ENCODE measurements around the gene GGN.
"Not testable (repeated sequence)": the region's sequence is repeated elsewhere in the genome, so short reads cannot be mapped to it uniquely, and the experiment has no call there.

GGN gene, protein sequence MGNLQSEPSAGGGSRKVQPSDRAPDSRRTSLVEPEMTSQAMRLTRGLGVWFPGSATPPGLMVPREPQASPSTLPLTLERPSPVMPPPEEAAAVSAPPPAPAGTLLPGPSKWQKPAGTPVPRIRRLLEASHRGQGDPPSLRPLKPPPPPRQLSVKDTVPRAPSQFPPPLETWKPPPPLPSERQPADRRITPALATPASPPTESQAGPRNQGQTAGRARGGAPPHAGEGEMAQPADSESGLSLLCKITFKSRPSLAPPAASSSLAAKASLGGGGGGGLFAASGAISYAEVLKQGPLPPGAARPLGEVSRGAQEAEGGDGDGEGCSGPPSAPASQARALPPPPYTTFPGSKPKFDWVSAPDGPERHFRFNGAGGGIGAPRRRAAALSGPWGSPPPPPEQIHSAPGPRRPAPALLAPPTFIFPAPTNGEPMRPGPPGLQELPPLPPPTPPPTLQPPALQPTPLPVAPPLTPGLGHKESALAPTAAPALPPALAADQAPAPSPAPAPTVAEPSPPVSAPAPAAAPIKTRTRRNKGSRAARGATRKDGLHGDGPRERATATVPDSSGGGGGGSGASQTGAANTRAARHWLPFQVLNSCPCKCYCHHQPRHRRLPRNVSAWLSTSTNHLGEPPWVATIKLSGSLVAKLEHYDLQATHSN

DNA sequence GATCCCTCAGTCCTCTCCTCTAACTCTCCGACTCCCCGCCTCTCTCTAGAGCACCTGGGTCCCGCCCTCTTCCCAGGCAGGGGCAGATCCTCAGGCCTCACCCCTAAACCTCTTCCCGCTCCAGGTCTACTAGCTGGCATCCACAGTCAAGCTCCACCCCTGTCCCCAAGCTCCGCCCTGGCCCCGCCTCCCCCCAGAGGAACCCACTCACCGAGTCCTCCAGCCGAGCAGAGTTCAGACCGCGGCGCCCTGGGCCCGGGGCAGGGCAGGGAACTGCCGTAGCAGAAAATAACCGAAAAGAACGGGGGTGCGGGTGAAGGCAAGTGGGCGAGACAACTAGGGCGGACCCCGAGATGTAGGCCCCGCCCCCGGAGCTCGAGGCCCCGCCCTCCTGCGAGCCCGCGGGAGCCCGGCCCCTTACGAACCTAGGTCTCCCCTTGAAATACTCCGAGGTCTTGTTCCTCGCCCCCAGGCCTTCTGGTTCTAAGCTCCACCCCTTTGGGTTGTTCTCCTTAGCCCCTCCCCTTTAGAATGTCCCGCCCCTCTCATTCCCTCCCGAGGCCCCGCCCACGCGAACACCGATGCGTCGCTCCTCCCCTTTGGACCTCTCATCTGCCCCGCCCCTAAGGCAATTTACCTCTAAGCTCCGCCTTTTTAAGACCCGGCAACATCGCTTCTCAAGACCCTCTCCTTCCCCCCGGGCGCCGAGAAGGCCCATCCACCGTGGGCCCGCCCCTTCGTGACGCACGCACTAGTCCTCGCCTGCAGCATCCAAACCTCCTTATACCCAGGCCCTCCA, at the start of gene GGN:
GGN (minus strand) TSS at position 485 of the 799 bp plus-strand sequence. CDS start 773 bp downstream, outside the sequence.
- DNase-seq (ENCODE audit: low read depth), result peak; percentile 65

DNA sequence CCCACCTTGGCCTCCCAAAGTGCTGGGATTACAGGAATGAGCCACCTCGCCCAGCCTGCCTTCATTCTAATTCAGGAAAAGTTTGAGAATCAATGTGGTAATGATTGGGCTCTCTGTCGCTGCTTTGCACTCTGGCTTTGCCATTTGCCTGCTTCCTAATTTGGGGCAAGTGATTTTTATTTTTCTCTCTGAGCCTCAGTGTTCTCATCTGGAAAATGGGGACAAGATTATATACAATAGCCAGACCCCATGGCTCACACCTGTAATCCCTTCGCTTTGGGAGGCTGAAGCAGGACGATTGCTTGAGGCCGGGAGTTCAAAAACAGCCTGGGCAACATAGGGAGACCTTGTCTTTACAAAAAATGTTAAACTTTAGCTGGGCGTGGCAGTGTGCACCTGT, 49.5 kb upstream of the GGN start:
- DNase-seq (ENCODE audit: low read depth), result no peak

DNA sequence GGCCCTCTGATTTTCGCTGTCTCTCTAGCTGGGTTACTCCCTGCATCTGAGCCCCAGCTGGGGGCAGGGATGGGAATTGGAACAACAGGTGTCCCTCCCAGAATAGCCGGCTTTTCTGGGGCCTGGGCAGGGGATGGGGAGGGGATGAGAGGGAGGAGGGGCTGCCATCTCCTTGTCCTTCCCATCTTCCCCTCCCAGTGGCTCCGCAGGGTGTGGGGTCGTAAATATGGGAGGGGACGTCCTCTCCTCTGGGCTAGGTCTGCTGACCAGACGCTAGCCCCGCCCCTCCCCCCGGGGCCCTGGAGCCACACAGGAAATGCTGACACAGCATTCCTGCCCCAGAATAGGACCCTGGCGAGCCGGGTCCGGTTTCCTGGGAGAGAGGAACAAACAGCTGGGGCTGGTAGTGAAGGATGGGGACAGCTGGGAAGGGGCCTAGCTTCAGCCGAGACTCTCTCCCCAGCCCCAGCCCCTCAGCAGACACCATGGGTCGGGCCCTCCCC, 46.8 kb upstream of the GGN start:
- DNase-seq (ENCODE audit: low read depth), result no peak

DNA sequence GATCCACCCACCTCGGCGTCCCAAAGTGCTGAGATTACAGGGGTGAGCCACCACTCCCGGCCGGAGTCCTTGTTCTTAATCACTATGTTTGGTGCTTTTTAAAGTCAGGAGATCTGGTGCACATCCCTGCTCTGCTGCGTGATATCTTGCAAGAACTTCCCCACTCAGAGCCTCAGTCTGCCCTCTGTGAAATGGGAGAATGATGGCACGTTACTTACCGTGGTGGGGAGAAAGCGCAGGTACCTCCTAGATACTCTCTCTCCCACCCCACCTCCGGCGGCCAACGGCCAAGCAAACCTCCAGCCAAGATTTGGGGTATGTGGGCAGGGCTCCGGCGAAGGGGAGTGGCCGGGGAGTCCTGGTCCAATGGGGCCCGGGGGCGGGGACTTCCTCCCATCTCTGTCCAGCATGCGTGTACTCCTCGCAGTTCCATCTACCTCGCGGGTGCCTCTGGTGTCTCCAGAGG, 45.5 kb upstream of the GGN start, which contains the start of gene RYR1:
RYR1 (plus strand) TSS at position 424 of the 466 bp plus-strand sequence. CDS start 139 bp downstream, outside the sequence.
- DNase-seq (ENCODE audit: low read depth), result peak; percentile 44

DNA sequence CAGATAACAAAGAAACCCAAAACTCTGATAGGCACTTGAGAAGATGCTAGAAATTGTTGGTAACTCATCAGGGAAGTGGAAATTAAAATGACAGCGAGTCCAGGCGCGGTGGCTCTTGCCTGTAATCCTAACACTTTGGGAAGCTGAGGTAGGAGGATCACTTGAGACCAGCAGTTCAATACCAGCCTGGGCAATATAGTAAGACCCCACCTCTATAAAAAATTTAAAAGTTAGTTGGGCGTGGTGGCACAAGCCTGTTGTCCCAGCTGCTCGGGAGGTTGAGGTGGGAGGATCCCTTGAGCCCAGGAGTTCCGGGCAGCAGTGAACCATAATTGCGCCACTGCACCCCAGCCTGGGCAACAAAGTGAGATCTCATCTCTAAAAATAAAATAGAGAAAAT, 43.1 kb upstream of the GGN start:
- DNase-seq (ENCODE audit: low read depth), result no peak

DNA sequence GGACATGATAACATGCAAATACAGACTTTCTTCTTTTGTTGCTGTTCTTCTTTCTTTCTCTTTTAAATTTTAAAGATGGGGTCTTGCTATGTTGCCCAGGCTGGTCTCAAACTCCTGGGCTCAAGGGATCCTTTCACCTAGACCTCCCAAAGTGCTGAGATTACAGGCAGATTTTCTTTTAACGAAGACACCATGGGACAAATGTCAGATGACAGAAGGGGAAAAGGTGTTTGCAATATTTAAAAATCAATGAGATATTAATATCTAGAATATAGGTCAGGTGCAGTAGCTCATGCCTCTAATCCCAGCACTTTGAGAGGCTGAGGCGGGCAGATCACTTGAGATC, 42.0 kb upstream of the GGN start:
- no peak for DNase-seq (ENCODE audit: low read depth)

DNA sequence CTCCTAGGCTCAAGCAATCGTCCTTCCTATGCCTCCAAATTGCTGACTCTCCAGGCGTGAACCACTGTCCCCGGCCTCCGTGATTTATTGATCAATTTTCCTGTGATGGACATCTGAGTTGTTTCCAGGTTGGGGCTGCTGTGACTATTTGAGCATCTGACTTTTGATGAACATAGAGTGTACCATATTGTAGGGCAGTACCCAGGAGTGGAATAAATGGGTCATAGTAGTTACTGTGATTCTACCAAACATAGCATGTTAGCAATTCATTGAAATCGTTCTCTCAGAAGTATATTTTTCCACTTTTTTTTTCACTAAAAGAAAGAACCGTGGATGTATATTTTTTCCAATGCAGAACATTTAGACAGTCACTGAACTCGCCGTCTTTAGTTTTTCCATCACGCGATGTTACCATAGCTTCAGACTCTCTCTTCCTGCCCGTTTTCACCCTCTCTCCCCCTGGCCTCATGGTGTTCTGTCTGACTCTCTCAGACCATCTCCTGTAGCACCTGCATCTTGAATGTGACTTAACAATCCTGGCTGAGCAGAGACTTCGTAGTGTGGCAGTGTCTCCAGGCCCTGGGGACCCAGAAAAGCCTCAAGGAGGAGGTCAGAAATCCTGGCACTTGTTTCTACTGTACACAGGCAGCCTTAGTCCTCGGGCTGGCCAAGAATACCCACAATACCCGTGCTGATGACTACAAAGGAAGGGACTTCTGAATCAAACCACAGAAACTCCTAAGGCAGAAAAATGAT, 41.4 kb upstream of the GGN start:
- peak; percentile 38 for DNase-seq (ENCODE audit: low read depth)

DNA sequence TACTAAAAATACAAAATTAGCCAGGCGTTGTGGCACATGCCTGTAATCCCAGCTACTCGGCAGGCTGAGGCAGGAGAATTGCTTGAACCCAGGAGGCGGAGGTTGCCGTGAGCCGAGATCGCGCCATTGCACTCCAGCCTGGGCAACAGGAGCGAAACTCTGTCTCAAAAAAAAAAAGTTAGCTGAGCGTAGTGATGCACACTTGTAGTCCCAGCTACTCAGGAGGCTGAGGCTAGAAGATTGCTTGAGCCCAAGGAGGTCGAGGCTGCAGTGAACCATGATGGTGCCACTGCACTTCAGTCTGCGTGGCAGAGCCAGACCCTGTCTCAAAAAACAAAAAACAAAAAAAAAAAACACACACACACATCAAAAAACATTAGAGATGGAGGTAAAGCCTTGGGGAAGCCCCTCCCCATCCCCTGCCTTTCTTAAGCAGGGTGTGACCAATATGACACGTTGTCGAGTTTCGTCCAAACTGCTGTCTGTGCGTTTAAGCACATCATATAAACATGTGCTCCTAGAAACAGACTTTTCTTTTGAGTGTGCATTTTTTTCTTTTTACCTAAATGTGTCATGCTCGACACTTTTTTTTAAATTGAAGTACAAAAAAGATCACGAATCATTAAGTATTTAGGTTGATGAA, 39.3 kb upstream of the GGN start:
- not testable (repeated sequence) for DNase-seq (ENCODE audit: low read depth)

DNA sequence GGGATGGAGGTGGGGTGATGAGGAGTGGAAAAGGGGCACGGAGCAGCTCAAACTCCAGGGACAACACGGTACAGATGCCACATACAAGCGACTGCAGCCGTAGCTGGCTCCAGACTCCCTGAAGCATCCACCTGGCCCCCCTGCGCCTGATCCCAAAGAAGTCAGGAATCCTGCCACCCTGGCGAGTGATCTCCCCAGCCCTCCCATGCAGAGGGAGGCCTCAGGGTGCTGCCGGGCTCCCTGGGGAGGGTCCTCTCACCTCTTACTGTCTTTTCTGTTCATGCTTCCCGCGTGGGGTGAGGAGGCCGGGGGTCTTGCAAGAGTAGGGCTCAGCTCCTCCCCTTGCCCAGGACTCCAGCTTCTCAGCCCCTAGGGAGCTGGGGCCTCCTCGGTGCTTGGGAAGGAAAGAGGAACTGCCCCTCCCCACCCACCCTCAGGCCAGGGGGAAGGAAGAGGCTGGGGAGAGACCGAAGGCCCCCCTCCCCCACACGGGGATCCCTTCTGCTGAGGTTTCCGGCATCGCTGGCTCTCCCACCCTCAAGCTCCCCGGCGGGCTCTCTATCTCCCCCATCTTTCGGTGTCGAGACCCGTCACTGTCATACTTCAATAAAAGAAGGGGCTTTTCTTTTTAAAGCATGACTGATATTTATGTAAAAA, 38.1 kb upstream of the GGN start, which contains the start of gene RASGRP4:
RASGRP4 (minus strand) TSS at position 410 of the 657 bp plus-strand sequence; CDS start at position 282, 128 bp downstream.
- no peak for DNase-seq (ENCODE audit: low read depth)

DNA sequence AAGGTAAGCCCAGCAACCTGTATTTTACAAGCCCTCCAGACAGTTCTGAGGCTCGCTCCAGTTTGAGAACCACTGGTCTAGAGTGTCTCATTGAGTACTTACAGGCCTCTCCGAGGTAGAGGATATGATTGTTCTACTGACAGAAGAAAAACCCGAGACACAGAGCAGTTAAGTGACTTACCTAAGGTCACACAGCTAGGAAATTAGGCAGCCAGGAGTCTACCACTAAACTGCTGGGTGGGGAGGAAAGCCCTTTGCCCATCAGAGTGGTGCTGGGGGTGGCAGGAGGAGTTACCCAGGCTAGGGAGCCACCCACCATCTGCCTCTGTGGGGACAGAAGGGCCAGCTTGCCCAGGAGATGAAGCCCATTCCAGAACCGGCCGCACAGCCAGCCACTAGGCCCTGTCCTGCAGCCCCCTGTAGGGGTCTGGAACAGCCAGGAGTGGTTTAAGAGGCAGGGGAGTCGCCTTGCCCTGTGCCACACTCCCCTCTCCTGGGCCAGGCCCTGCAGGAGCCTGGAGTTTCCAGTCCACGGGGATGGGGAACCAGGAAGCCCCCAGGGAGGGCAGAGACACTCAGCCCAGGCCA, 37.5 kb upstream of the GGN start:
- no peak for DNase-seq (ENCODE audit: low read depth)

DNA sequence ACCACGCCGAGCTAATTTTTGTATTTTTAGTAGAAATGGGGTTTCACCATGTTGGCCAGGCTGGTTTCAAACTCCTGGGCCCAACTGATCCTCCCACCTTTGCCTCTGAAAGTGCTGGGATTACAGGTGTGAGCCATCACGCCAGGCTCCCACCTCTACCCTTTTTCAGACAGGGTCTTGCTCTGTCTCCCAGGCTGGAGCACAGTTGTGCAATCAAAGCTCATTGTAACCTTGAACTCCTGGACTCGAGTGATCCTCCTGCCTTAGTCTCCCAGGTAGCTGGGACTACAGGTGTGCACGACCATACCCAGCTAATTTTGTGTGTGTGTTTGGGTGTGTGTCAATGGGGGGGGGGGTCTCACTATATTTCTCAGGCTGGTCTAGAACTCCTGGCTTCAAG, 36.4 kb upstream of the GGN start:
- no peak for DNase-seq (ENCODE audit: low read depth)

DNA sequence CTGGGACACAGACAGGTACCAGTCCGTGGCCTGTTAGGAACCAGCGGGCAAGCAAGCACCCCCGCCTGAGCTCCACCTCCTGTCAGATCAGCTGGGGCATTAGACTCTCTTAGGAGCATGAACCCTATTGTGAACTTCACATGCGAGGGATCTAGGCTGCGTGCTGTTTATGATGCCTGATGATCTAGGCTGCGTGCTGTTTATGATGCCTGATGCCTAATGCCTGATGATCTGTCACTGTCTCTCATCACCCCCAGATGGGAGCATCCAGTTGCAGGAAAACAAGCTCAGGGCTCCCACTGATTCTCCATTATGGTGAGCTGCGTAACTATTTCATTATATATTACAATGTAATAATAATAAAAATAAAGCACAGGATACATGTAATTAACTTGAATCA, 34.6 kb upstream of the GGN start:
- DNase-seq (ENCODE audit: low read depth), result no peak

DNA sequence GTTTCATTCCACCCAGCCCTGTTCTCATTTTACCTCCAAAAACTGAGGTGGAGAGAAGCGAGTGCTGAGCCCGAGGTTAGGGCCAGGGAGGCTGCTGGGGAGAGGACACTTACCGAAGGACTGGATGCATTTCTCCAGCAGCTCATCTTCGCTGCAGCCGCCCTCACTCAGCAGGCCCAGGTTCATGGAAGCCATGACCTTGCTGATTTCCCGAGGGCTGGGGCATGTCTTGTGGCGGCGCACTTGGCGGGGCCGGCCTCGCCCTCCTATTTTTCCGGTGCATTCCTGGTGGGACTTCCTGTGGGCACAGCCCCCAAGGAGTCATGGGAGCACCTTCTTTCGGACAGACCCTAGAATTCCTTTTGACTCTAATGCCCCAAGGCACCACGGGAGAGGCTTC, 34.0 kb upstream of the GGN start:
- no peak for DNase-seq (ENCODE audit: low read depth)

DNA sequence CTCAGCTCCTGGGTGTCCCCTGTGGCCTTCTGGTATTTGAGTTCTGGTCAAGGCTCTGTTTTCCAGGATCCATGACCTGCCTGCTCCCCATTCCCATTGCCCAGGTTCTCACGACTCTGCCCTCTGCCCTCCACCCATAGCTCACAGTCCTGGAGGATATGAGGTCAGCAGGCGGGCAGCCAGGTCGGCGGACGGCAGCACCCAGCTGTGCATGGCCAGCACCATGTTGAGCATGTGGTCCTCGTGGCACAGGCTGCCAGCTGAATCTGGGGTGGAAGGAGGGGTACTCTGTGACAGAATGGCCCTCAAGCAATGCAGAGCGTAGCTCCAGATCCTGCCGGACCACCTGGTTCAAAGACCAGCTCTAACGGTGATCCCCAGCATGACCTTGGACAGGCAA, 33.1 kb upstream of the GGN start:
- no peak for DNase-seq (ENCODE audit: low read depth)

DNA sequence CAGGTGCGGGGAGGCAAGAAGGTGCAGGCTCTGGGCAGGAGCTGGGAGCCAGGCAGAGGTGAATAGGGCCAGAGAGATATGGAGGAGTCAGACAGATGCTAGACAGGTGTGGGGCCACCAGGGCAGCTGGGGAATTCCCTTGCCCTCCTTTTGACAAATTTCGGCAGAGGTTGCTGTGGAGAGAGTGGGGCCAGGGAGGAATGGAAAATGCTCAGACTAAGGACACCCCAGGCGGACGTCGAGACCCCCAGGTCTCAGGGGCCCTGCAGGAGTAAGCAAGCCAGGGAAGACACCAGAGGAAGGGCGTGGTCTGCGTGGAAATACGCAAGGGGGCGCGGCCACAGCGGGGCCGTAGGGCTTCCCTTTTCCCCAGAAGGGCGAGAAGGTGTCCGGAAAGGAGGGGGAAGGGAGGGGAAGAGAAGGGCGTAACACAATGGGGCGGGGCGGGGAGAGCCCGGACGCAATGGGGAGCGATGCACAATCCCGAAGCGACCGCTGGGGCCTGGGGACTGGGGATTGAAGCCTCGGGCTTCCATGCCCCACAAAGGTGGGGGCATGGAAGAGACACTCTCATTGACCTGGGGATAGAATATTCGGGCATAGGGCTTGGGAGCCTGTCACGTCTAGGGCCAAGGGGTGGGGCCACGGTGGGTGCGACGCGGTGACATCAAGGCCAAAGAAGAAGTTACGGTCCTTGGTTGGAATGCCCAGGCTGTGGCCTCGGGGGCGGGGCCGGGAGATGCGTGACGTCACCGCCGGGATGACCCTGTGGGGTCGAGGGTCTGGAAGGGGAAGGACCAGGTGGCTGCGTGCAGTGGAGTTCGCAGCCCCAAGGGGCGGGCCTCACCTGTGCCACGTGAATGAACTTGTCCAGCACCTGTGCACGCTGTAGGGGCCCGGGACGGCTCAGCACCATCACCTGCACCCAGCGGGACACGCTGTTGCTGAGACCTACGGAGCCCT, 30.0 kb upstream of the GGN start:
- peak; percentile 62 for DNase-seq (ENCODE audit: low read depth)

DNA sequence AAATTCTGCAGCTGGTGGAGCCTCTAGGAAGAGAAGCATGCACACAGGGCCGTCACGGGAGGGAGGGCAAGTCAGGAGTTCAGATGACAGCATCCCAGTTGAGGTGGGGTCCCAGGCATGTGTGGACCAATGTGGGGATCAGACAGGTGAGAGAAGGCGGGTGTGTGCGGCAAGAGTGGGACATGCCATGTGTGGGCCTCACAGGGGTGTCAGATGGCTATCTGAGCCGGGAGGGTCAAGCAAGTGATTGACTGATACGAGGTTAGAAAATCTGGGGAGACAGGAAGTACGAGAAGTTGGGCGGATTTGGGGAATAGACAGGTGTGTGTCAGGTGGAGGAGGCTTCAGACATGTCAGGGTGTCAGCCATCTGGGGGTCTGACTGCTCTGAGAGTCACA, 29.3 kb upstream of the GGN start:
- DNase-seq (ENCODE audit: low read depth), result no peak

DNA sequence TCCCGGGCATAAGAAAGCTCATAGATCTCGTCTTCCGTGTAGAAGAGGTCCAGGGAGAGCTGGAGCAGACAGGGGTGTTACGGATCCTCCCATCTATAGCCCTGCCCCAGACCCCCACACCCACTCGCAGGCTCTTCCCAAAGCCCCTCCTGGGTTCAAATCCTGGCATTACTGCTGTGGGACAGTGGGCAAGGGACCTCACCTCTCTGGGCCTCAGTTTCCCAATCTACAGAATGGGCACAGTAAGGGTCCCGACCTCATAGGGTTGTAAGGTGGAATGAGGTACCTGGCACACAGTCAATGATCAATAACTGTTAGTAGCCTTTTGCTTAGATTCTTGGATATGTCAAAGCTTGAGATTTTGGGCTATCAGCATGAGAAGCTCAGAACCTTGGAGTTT, 25.6 kb upstream of the GGN start:
- no peak for DNase-seq (ENCODE audit: low read depth)

DNA sequence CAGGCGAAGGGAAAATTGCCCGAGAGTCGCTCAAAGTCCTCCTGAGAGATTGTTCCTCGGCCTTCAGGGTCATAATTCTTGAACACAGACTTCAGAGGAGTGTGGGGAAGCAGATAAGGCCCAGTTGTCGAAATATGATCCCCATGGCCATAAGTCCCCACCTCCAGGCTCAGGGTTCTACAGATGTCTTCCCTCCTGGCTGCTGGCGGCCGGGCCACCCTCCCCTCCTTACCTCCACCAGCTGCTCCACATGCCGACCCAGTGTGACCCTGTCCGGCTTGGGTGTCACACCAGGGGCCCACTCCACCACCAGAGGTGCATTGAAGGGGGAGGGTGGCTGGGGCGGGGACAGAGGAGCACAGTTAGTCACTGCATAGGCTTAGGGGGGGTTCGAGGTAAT, 25.1 kb upstream of the GGN start:
- no peak for DNase-seq (ENCODE audit: low read depth)

DNA sequence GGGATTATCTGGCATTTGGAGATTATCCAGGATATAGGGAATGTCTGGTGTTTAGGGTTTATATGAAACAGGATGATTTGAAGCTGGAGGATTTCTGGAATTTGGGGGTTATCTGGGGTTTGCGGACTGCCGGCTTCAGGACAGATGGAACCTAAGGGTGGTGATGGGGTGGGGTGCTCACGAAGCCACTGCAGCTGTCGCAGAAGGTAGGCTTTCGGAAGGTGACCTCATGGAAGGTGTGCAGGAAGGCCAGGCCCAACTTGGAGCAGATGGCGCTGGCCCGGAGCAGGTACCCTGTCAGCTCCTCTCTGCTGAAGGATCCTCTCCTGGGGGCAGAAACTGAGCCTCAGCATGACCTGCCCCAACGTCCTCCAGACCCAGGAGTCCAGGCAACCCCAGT, 24.7 kb upstream of the GGN start:
- no peak for DNase-seq (ENCODE audit: low read depth)

Measured in activated T-cell treated with anti-CD3 and anti-CD28 coated beads for 24 hours (primary cell).